ENCODE measurements around the gene COPB2. TPM values are rescaled to one million over a fixed set of nuclear protein-coding genes. Genes with fewer than 3 reads are reported as not detected.
A peak's percentile ranks its signal among the peaks of the same experiment; 100 is the strongest.

Gene COPB2
- total RNA-seq, 3 donors from 2014 or later (not counting 1 experiment from before 2014, with no cell fraction given): 34.7 to 50.2 (median 42.4) TPM

GRCh38 chr3:139433089-139433488 is 43.6 kb upstream of the COPB2 start:
- WGBS (ENCODE audit: insufficient coverage): no CpG with 5 or more reads among the region's 1 CpG
- no peaks in the 10 kb centered on the region for H3K4me1 ChIP-seq (ENCODE audit: control insufficient read depth, insufficient read depth, low read length)
- no peak overlapping the region for H3K4me3 ChIP-seq (ENCODE audit: low read length)
- Mint-ChIP-seq H3K27ac (no peak overlapping the region), H3K27me3 (ENCODE audit: low read depth in 2 of 2) (no peaks in the 10 kb centered on the region), H3K4me3 (no peak overlapping the region), H3K36me3 (no peaks in the 10 kb centered on the region), H3K9me3 (no peaks in the 10 kb centered on the region), H3K4me1 (no peaks in the 10 kb centered on the region)
- no peaks in the 10 kb centered on the region for H3K9me3 ChIP-seq (ENCODE audit: control insufficient read depth, insufficient read depth, low read length)
- DNase-seq (no peak), ATAC-seq (no peak)
- H3K27me3 ChIP-seq (ENCODE audit: control insufficient read depth, insufficient read depth, low read length): no peaks in the 10 kb centered on the region
- H3K27ac ChIP-seq (ENCODE audit: low read length): no peak overlapping the region
- no peak for TF ChIP-seq CTCF (IDR thresholded peaks at IDR 0.05)
- no peaks in the 10 kb centered on the region for H3K36me3 ChIP-seq (ENCODE audit: control insufficient read depth, insufficient read depth, low read length)
- intact Hi-C loops (cut with micrococcal nuclease): no loop called here

GRCh38 chr3:139430493-139430892 is 41.0 kb upstream of the COPB2 start:
- Mint-ChIP-seq H3K4me1 (peaks cover 0 to 4% of the 10 kb centered on the region in 2 donors), H3K27ac (no peak overlapping the region), H3K36me3 (no peaks in the 10 kb centered on the region), H3K9me3 (no peaks in the 10 kb centered on the region), H3K27me3 (ENCODE audit: low read depth in 2 of 2) (no peaks in the 10 kb centered on the region), H3K4me3 (no peak overlapping the region)
- H3K4me1 ChIP-seq (ENCODE audit: control insufficient read depth, insufficient read depth, low read length): no peaks in the 10 kb centered on the region
- intact Hi-C loops (cut with micrococcal nuclease): no loop called here
- H3K27me3 ChIP-seq (ENCODE audit: control insufficient read depth, insufficient read depth, low read length): no peaks in the 10 kb centered on the region
- H3K9me3 ChIP-seq (ENCODE audit: control insufficient read depth, insufficient read depth, low read length): no peaks in the 10 kb centered on the region
- no peak for DNase-seq
- no peak overlapping the region for H3K27ac ChIP-seq (ENCODE audit: low read length)
- H3K36me3 ChIP-seq (ENCODE audit: control insufficient read depth, insufficient read depth, low read length): no peaks in the 10 kb centered on the region
- no peak overlapping the region for H3K4me3 ChIP-seq (ENCODE audit: low read length)
- TF ChIP-seq CTCF (IDR thresholded peaks at IDR 0.05): no peak
- ATAC-seq: no peak

- WGBS (ENCODE audit: insufficient coverage): 54% methylated on average over 5 of the region's 7 CpGs
- no peak overlapping the region for H3K4me3 Mint-ChIP-seq
- DNase-seq (peak in 1 of 2 donors; percentile 62), ATAC-seq (peak in 2 of 3 donors; percentile 46 to 74)
- no peaks in the 10 kb centered on the region for H3K27me3 Mint-ChIP-seq (ENCODE audit: low read depth in 2 of 2)
- no peaks in the 10 kb centered on the region for H3K36me3 Mint-ChIP-seq
- intact Hi-C loops (cut with micrococcal nuclease): loop anchor here (10.0 kb wide), 2 partner anchors 1307 to 1677 kb away; no protein-coding TSS in a partner anchor
- no peak overlapping the region for H3K27ac Mint-ChIP-seq
- Histone ChIP-seq H3K9me3 (ENCODE audit: control insufficient read depth, insufficient read depth, low read length) (no peaks in the 10 kb centered on the region), H3K27ac (ENCODE audit: low read length) (no peak overlapping the region), H3K36me3 (ENCODE audit: control insufficient read depth, insufficient read depth, low read length) (no peaks in the 10 kb centered on the region), H3K4me1 (ENCODE audit: control insufficient read depth, insufficient read depth, low read length) (no peaks in the 10 kb centered on the region), H3K27me3 (ENCODE audit: control insufficient read depth, insufficient read depth, low read length) (no peaks in the 10 kb centered on the region), H3K4me3 (ENCODE audit: low read length) (no peak overlapping the region)
- peak; percentile 71 for TF ChIP-seq CTCF (IDR thresholded peaks at IDR 0.05)
- peaks cover 0 to 4% of the 10 kb centered on the region in 2 donors for H3K4me1 Mint-ChIP-seq
- no peaks in the 10 kb centered on the region for H3K9me3 Mint-ChIP-seq
Observed at GRCh38 chr3:139427283-139428060, 38.0 kb upstream of the COPB2 start.
